ENCODE measurements around the gene PGAM2.

DNA sequence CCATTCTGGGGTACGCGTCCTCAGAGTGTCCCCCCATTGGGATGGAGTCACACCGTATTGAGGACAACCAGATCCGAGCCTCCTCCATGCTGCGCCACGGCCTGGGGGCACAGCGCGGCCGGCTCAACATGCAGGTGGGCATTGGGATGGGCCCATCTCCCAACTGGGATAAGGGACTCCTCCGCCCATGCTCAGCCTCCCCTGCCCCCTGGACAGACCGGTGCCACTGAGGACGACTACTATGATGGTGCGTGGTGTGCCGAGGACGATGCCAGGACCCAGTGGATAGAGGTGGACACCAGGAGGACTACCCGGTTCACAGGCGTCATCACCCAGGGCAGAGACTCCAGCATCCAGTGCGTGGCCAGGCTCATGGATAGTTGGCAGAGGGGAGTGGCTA, 44.6 kb upstream of the PGAM2 start:
- no peak for TF ChIP-seq CREB1 (CRISPR knock-in tag; IDR thresholded peaks at IDR 0.05; ENCODE audit: low read depth)
- TF ChIP-seq, protein P1, sequence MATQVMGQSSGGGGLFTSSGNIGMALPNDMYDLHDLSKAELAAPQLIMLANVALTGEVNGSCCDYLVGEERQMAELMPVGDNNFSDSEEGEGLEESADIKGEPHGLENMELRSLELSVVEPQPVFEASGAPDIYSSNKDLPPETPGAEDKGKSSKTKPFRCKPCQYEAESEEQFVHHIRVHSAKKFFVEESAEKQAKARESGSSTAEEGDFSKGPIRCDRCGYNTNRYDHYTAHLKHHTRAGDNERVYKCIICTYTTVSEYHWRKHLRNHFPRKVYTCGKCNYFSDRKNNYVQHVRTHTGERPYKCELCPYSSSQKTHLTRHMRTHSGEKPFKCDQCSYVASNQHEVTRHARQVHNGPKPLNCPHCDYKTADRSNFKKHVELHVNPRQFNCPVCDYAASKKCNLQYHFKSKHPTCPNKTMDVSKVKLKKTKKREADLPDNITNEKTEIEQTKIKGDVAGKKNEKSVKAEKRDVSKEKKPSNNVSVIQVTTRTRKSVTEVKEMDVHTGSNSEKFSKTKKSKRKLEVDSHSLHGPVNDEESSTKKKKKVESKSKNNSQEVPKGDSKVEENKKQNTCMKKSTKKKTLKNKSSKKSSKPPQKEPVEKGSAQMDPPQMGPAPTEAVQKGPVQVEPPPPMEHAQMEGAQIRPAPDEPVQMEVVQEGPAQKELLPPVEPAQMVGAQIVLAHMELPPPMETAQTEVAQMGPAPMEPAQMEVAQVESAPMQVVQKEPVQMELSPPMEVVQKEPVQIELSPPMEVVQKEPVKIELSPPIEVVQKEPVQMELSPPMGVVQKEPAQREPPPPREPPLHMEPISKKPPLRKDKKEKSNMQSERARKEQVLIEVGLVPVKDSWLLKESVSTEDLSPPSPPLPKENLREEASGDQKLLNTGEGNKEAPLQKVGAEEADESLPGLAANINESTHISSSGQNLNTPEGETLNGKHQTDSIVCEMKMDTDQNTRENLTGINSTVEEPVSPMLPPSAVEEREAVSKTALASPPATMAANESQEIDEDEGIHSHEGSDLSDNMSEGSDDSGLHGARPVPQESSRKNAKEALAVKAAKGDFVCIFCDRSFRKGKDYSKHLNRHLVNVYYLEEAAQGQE (IDR thresholded peaks at IDR 0.05; ENCODE audit: unreplicated experiment): no peak
